GM12874 (cell line): ENCODE measurements around the gene RCAN3.

Experiments
- CTCF ChIP-seq: IDR thresholded peaks from 2 replicates; pipeline ENCODE4 v1.5.1; 2011; ENCODE audit warnings: low read depth, mild to moderate bottlenecking, control low read depth, low read length, moderate library complexity; ENCODE audit not compliant: insufficient read depth

RCAN3 gene

GRCh38 chr1:24551290-24551959, 48.8 kb downstream of the RCAN3 start:
- no peak for TF ChIP-seq CTCF

GRCh38 chr1:24551960-24552571, 49.4 kb downstream of the RCAN3 start:
- no peak for TF ChIP-seq CTCF

- TF ChIP-seq CTCF: no peak
These were observed 51.3 kb downstream of the RCAN3 start for GRCh38 chr1:24553931-24554330.

- TF ChIP-seq CTCF: no peak
These were observed 52.1 kb downstream of the RCAN3 start for GRCh38 chr1:24554714-24555113.

GRCh38 chr1:24555591-24556413, 53.2 kb downstream of the RCAN3 start, which contains the start of gene NCMAP:
NCMAP (plus strand) TSS chr1:24556087; CDS start chr1:24595431, 39,344 bp downstream.
- no peak for TF ChIP-seq CTCF

- no peak for TF ChIP-seq CTCF
These were observed 53.8 kb downstream of the RCAN3 start for GRCh38 chr1:24556414-24556795.

- TF ChIP-seq CTCF: no peak
These were observed 54.6 kb downstream of the RCAN3 start for GRCh38 chr1:24557220-24557619.
